WI38 (cell line): Measurements from ENCODE around the gene KRTAP12-3.

Source experiments
- H3K4me3 ChIP-seq: 2 replicates; pipeline ENCODE4 v1.5.1; 2011; ENCODE audit warnings: low read depth, mild to moderate bottlenecking, control low read depth, low read length
- CTCF ChIP-seq: IDR thresholded peaks from 2 replicates; pipeline ENCODE4 v1.5.1; 2012; ENCODE audit warnings: low read depth, mild to moderate bottlenecking, control low read depth, low read length

The KRTAP12-3 gene

GRCh38 chr21:44614161-44614631, 43.5 kb upstream of the KRTAP12-3 start:
- no peak overlapping the region for H3K4me3 ChIP-seq
- TF ChIP-seq CTCF: no peak

DNA sequence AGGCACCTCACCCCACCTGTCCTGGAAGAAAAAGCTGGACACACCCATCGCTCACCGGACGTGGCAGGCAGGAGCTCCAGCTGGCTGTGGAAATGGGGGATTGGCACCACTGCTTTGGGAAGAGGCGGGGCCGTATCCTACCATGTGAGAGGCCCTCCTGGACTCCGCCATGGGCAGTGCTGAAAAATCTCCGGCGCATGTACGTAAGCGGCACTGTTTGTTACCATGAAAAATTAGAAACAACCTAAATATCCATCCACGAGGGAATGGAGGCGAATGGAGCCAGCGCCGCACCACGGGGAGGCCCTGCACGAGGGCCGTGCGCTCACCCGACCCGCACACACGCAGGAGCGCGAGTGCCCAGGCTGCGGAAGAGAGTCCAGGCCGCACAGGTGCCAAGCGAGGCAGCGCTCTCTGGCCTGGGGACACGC, 42.8 kb upstream of the KRTAP12-3 start:
- TF ChIP-seq CTCF: no peak
- H3K4me3 ChIP-seq: no peak overlapping the region

DNA sequence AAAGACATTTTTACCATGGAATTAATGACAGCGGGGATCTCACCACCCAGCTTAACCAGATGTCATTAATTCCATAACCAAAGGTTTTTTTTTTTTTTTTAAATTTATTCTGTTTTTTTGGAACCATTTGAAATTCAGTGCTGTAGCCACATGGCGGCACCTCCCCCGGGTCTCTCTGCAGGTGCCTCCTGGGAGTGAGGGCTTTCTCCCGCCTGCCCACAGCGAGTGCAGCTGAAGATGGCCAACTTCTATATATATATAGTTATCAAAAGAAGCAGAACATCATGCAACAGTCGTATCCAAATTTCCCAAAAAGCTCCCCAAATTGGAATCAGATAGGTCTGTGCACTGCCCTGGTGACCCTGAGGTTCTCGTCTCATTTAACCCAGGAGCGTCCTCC, 42.3 kb upstream of the KRTAP12-3 start:
- H3K4me3 ChIP-seq: no peak overlapping the region
- no peak for TF ChIP-seq CTCF

- no peak for TF ChIP-seq CTCF
- H3K4me3 ChIP-seq: no peak overlapping the region
Observed at GRCh38 chr21:44615911-44616590, 41.7 kb upstream of the KRTAP12-3 start.

DNA sequence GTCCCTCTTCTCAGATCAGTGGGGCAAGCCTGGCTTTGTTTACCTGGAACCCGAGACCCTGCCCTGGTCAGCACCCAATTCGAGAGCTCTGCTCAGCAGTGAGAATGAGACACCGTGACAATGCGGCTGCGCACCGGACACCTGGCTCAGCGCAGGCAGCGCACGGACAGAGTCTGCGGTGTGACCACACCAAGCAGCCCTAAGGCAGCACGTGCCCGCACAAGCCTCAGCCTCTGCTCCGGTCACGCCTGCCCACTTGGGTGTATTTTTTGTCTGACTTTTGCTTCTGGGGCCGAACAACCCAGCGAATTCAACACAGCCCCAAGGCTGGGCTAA, 41.2 kb upstream of the KRTAP12-3 start:
- H3K4me3 ChIP-seq: no peak overlapping the region
- no peak for TF ChIP-seq CTCF

GRCh38 chr21:44617071-44617501, 40.6 kb upstream of the KRTAP12-3 start:
- H3K4me3 ChIP-seq: no peak overlapping the region
- no peak for TF ChIP-seq CTCF

GRCh38 chr21:44618504-44618903, 39.2 kb upstream of the KRTAP12-3 start:
- peak; percentile 37 for TF ChIP-seq CTCF
- H3K4me3 ChIP-seq: no peak overlapping the region
